ENCODE data around the gene DLG2. TPM values are rescaled to one million over a fixed set of nuclear protein-coding genes. Genes with fewer than 3 reads are reported as not detected.

DLG2 gene
- total and polyA plus RNA-seq, 3 experiments from 2014 or later = 0.81 to 1.5 (median 1.3) TPM

- no peaks in the 10 kb centered on the region for H3K27me3 Mint-ChIP-seq
- H3K9me3 Mint-ChIP-seq = peaks cover 3 to 11% (median 4%) of the 10 kb centered on the region in 5 donors
- H3K4me3 ChIP-seq (ENCODE audit: low read length) = no peak overlapping the region
- H3K4me1 ChIP-seq (ENCODE audit: insufficient read depth, low read length) = no peaks in the 10 kb centered on the region
- H3K27me3 ChIP-seq (ENCODE audit: insufficient read depth, low read length, poor library complexity, severe bottlenecking) = no peaks in the 10 kb centered on the region
- no peaks in the 10 kb centered on the region for H3K36me3 Mint-ChIP-seq
- no peak for DNase-seq
- no peaks in the 10 kb centered on the region for H3K9me3 ChIP-seq (ENCODE audit: low read length)
- no peak overlapping the region for H3K27ac ChIP-seq (ENCODE audit: low read depth, low read length)
- ChIA-PET CTCF (no interaction called here), POLR2A (no interaction called here)
- no peak overlapping the region for H3K4me3 Mint-ChIP-seq
- H3K4me1 Mint-ChIP-seq = no peaks in the 10 kb centered on the region
- no peak overlapping the region for H3K27ac Mint-ChIP-seq
- H3K36me3 ChIP-seq (ENCODE audit: insufficient read depth, low read length) = no peaks in the 10 kb centered on the region
Measured at GRCh38 chr11:83982825-83983224, 1644.3 kb downstream of the DLG2 start.

- POLR2A ChIA-PET = no interaction called here
Measured at GRCh38 chr11:83979593-83979992, 1647.6 kb downstream of the DLG2 start.

DNA sequence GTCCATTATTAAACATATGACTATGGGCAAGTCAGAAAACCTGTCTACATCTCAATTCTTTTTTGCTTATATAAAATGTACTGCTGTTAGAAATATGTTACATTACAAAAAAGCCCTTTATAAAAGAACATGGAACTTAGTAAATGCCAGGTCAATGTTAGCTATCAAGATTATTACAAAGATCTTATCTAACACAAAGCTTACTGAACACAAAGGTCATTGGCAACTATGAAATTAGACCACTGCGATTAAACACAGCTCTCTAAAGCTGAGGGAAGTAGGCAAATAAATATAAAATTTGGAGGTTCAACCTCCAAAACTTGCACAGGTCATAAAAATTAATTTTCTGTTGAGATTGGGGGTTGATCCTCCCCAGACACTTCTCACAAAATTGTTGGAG lies 1648.2 kb downstream of the DLG2 start:
- H3K4me1 ChIP-seq (ENCODE audit: insufficient read depth, low read length) = no peaks in the 10 kb centered on the region
- CTCF ChIA-PET = no interaction called here
- no peak for DNase-seq
- Mint-ChIP-seq H3K4me3 (no peak overlapping the region), H3K9me3 (peaks cover 0 to 15% (median 5%) of the 10 kb centered on the region in 5 donors), H3K4me1 (no peaks in the 10 kb centered on the region), H3K27me3 (no peaks in the 10 kb centered on the region), H3K27ac (no peak overlapping the region), H3K36me3 (no peaks in the 10 kb centered on the region)
- H3K27me3 ChIP-seq (ENCODE audit: insufficient read depth, low read length, poor library complexity, severe bottlenecking) = no peaks in the 10 kb centered on the region
- no peak overlapping the region for H3K4me3 ChIP-seq (ENCODE audit: low read length)
- H3K9me3 ChIP-seq (ENCODE audit: low read length) = no peaks in the 10 kb centered on the region
- no peak overlapping the region for H3K27ac ChIP-seq (ENCODE audit: low read depth, low read length)
- H3K36me3 ChIP-seq (ENCODE audit: insufficient read depth, low read length) = no peaks in the 10 kb centered on the region
- POLR2A ChIA-PET = no interaction called here

More at GRCh38 chr11:83979593-83979992, 1647.6 kb downstream of the DLG2 start:
- Histone ChIP-seq H3K27me3 (ENCODE audit: insufficient read depth, low read length, poor library complexity, severe bottlenecking) (no peaks in the 10 kb centered on the region), H3K27ac (ENCODE audit: low read depth, low read length) (no peak overlapping the region), H3K9me3 (ENCODE audit: low read length) (no peaks in the 10 kb centered on the region), H3K4me1 (ENCODE audit: insufficient read depth, low read length) (no peaks in the 10 kb centered on the region), H3K4me3 (ENCODE audit: low read length) (no peak overlapping the region), H3K36me3 (ENCODE audit: insufficient read depth, low read length) (no peaks in the 10 kb centered on the region)
- Mint-ChIP-seq H3K4me3 (no peak overlapping the region), H3K27me3 (no peaks in the 10 kb centered on the region), H3K4me1 (no peaks in the 10 kb centered on the region), H3K9me3 (peaks cover 0 to 18% (median 6%) of the 10 kb centered on the region in 5 donors), H3K27ac (no peak overlapping the region), H3K36me3 (no peaks in the 10 kb centered on the region)
- no peak for DNase-seq
- CTCF ChIA-PET = no interaction called here

DNA sequence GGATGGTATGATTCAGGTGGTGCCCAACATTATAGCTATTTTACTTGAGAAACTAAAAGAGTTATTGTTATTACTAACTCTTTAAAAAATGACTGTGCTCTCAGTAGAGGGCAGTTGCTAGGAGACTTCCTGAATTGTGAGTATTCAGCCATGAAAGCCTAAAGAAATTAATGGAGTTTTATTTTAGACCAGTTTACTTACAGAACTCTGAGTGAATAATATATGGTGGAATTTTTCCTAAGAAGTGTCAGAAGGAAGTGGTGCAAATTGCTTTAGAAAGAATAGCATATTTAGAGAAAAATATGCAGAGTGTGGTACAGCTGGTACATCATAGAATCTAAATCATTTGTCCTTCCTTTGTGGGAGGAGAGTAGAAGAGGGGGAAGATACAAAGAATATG lies 1651.1 kb downstream of the DLG2 start:
- H3K4me1 ChIP-seq (ENCODE audit: insufficient read depth, low read length) = no peaks in the 10 kb centered on the region
- no peaks in the 10 kb centered on the region for H3K9me3 ChIP-seq (ENCODE audit: low read length)
- ChIA-PET POLR2A (no interaction called here), CTCF (no interaction called here)
- no peaks in the 10 kb centered on the region for H3K27me3 ChIP-seq (ENCODE audit: insufficient read depth, low read length, poor library complexity, severe bottlenecking)
- Mint-ChIP-seq H3K36me3 (no peaks in the 10 kb centered on the region), H3K4me1 (no peaks in the 10 kb centered on the region), H3K4me3 (no peak overlapping the region), H3K9me3 (peaks cover 0 to 15% (median 5%) of the 10 kb centered on the region in 5 donors), H3K27ac (no peak overlapping the region), H3K27me3 (no peaks in the 10 kb centered on the region)
- H3K27ac ChIP-seq (ENCODE audit: low read depth, low read length) = no peak overlapping the region
- no peak for DNase-seq
- H3K4me3 ChIP-seq (ENCODE audit: low read length) = no peak overlapping the region
- H3K36me3 ChIP-seq (ENCODE audit: insufficient read depth, low read length) = no peaks in the 10 kb centered on the region

- ChIA-PET POLR2A (no interaction called here), CTCF (no interaction called here)
- no peak overlapping the region for H3K27ac Mint-ChIP-seq
- H3K27me3 Mint-ChIP-seq = no peaks in the 10 kb centered on the region
- no peak overlapping the region for H3K27ac ChIP-seq (ENCODE audit: low read depth, low read length)
- H3K9me3 Mint-ChIP-seq = peaks cover 0 to 9% (median 3%) of the 10 kb centered on the region in 5 donors
- H3K36me3 ChIP-seq (ENCODE audit: insufficient read depth, low read length) = no peaks in the 10 kb centered on the region
- H3K27me3 ChIP-seq (ENCODE audit: insufficient read depth, low read length, poor library complexity, severe bottlenecking) = no peaks in the 10 kb centered on the region
- no peaks in the 10 kb centered on the region for H3K4me1 Mint-ChIP-seq
- H3K9me3 ChIP-seq (ENCODE audit: low read length) = no peaks in the 10 kb centered on the region
- H3K4me1 ChIP-seq (ENCODE audit: insufficient read depth, low read length) = no peaks in the 10 kb centered on the region
- H3K4me3 Mint-ChIP-seq = no peak overlapping the region
- no peaks in the 10 kb centered on the region for H3K36me3 Mint-ChIP-seq
- DNase-seq = no peak
- H3K4me3 ChIP-seq (ENCODE audit: low read length) = no peak overlapping the region
Measured at GRCh38 chr11:83972536-83972935, 1654.6 kb downstream of the DLG2 start.

- Histone ChIP-seq H3K4me1 (ENCODE audit: insufficient read depth, low read length) (no peaks in the 10 kb centered on the region), H3K4me3 (ENCODE audit: low read length) (no peak overlapping the region), H3K27ac (ENCODE audit: low read depth, low read length) (no peak overlapping the region), H3K36me3 (ENCODE audit: insufficient read depth, low read length) (no peaks in the 10 kb centered on the region), H3K9me3 (ENCODE audit: low read length) (no peaks in the 10 kb centered on the region), H3K27me3 (ENCODE audit: insufficient read depth, low read length, poor library complexity, severe bottlenecking) (no peaks in the 10 kb centered on the region)
- H3K4me3 Mint-ChIP-seq = no peak overlapping the region
- no peaks in the 10 kb centered on the region for H3K27me3 Mint-ChIP-seq
- H3K36me3 Mint-ChIP-seq = no peaks in the 10 kb centered on the region
- H3K4me1 Mint-ChIP-seq = no peaks in the 10 kb centered on the region
- ChIA-PET POLR2A (no interaction called here), CTCF (no interaction called here)
- H3K9me3 Mint-ChIP-seq = peaks cover 0 to 7% (median under 1%) of the 10 kb centered on the region in 5 donors
- H3K27ac Mint-ChIP-seq = no peak overlapping the region
- no peak for DNase-seq
Measured at GRCh38 chr11:83971063-83971462, 1656.1 kb downstream of the DLG2 start.

- Mint-ChIP-seq H3K4me3 (no peak overlapping the region), H3K4me1 (no peaks in the 10 kb centered on the region), H3K36me3 (no peaks in the 10 kb centered on the region), H3K27me3 (no peaks in the 10 kb centered on the region), H3K27ac (peak overlapping the region in 1 of 8 donors; percentile 69), H3K9me3 (peaks cover 0 to 7% (median 0%) of the 10 kb centered on the region in 5 donors)
- no peak for DNase-seq
- Histone ChIP-seq H3K36me3 (ENCODE audit: insufficient read depth, low read length) (no peaks in the 10 kb centered on the region), H3K27ac (ENCODE audit: low read depth, low read length) (no peak overlapping the region), H3K4me3 (ENCODE audit: low read length) (no peak overlapping the region), H3K4me1 (ENCODE audit: insufficient read depth, low read length) (no peaks in the 10 kb centered on the region), H3K27me3 (ENCODE audit: insufficient read depth, low read length, poor library complexity, severe bottlenecking) (no peaks in the 10 kb centered on the region), H3K9me3 (ENCODE audit: low read length) (no peaks in the 10 kb centered on the region)
- CTCF ChIA-PET = no interaction called here
- POLR2A ChIA-PET = no interaction called here
Measured at GRCh38 chr11:83970061-83970671, 1657.0 kb downstream of the DLG2 start.

- Histone ChIP-seq H3K36me3 (ENCODE audit: insufficient read depth, low read length) (no peaks in the 10 kb centered on the region), H3K27me3 (ENCODE audit: insufficient read depth, low read length, poor library complexity, severe bottlenecking) (no peaks in the 10 kb centered on the region), H3K9me3 (ENCODE audit: low read length) (no peaks in the 10 kb centered on the region), H3K4me3 (ENCODE audit: low read length) (no peak overlapping the region), H3K4me1 (ENCODE audit: insufficient read depth, low read length) (no peaks in the 10 kb centered on the region), H3K27ac (ENCODE audit: low read depth, low read length) (no peak overlapping the region)
- Mint-ChIP-seq H3K27me3 (peaks cover 0 to 3% of the 10 kb centered on the region in 2 donors), H3K36me3 (no peaks in the 10 kb centered on the region), H3K4me1 (no peaks in the 10 kb centered on the region), H3K27ac (no peak overlapping the region), H3K4me3 (no peak overlapping the region), H3K9me3 (peaks cover 0 to 5% (median 3%) of the 10 kb centered on the region in 5 donors)
- DNase-seq = no peak
- POLR2A ChIA-PET = no interaction called here
- CTCF ChIA-PET = no interaction called here
Measured at GRCh38 chr11:83957038-83957900, 1669.9 kb downstream of the DLG2 start.
